Astrocyte (in vitro differentiated cells and primary cell): ENCODE data around the gene FRY.

Experiments
- EZH2 ChIP-seq: IDR thresholded peaks from 2 replicates; pipeline ENCODE4 v1.6.1; 2012; ENCODE audit warnings: mild to moderate bottlenecking, low read length, inconsistent platforms; ENCODE audit not compliant: insufficient read depth
- TF ChIP-seq, protein P1 (sequence below): IDR thresholded peaks from 2 replicates; pipeline ENCODE4 v1.5.1; 2011; ENCODE audit warnings: low read depth, mild to moderate bottlenecking, inconsistent platforms, low read length, moderate library complexity; ENCODE audit not compliant: insufficient read depth

DNA sequence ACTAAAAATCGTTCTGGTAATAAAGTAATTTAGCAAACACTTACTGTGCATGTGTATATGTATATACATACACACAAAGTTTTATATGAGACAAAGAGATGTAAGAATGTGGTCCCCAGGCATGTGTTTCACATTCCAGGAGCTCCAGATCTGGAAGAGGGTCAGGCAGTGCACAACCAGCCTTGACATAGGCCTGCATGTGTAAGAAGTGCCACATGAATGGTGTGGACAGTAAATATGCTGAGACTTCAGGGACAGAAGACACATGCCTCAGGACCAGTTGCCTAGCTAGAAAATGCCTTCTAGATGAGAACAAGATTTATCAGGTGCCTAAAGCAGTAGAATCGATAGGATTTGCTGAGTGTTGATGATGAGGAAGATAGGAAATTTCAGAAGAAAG is 76.4 kb downstream of the FRY start:
- TF ChIP-seq, protein P1, sequence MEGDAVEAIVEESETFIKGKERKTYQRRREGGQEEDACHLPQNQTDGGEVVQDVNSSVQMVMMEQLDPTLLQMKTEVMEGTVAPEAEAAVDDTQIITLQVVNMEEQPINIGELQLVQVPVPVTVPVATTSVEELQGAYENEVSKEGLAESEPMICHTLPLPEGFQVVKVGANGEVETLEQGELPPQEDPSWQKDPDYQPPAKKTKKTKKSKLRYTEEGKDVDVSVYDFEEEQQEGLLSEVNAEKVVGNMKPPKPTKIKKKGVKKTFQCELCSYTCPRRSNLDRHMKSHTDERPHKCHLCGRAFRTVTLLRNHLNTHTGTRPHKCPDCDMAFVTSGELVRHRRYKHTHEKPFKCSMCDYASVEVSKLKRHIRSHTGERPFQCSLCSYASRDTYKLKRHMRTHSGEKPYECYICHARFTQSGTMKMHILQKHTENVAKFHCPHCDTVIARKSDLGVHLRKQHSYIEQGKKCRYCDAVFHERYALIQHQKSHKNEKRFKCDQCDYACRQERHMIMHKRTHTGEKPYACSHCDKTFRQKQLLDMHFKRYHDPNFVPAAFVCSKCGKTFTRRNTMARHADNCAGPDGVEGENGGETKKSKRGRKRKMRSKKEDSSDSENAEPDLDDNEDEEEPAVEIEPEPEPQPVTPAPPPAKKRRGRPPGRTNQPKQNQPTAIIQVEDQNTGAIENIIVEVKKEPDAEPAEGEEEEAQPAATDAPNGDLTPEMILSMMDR: no peak
- no peak for TF ChIP-seq EZH2
